ENCODE data around the gene OR52E2.
"Not testable (repeated sequence)": the region's sequence is repeated elsewhere in the genome, so short reads cannot be mapped to it uniquely, and the experiment has no call there.

The OR52E2 gene

GRCh38 chr11:5059391-5059790 lies at the start of gene OR52E2:
OR52E2 (minus strand) TSS chr11:5059627; CDS start chr11:5059627, 0 bp downstream.
- no peak for DNase-seq (ENCODE audit: low spot score)

- no peak for DNase-seq (ENCODE audit: low spot score)
Measured at GRCh38 chr11:5107285-5107684, 47.9 kb upstream of the OR52E2 start.

- no peak for DNase-seq (ENCODE audit: low spot score)
Measured at GRCh38 chr11:5103066-5103465, 43.6 kb upstream of the OR52E2 start.

GRCh38 chr11:5102246-5102645 lies 42.8 kb upstream of the OR52E2 start:
- no peak for DNase-seq (ENCODE audit: low spot score)

- no peak for DNase-seq (ENCODE audit: low spot score)
Measured at GRCh38 chr11:5096011-5096410, 36.6 kb upstream of the OR52E2 start.

GRCh38 chr11:5092821-5093585 lies 33.6 kb upstream of the OR52E2 start:
- no peak for DNase-seq (ENCODE audit: low spot score)

GRCh38 chr11:5090668-5091067 lies 31.2 kb upstream of the OR52E2 start:
- DNase-seq (ENCODE audit: low spot score) = no peak

GRCh38 chr11:5088556-5088955 lies 29.1 kb upstream of the OR52E2 start:
- no peak for DNase-seq (ENCODE audit: low spot score)

- no peak for DNase-seq (ENCODE audit: low spot score)
Measured at GRCh38 chr11:5083602-5084001, 24.2 kb upstream of the OR52E2 start.

GRCh38 chr11:5081405-5081804 lies 22.0 kb upstream of the OR52E2 start:
- DNase-seq (ENCODE audit: low spot score) = no peak

GRCh38 chr11:5071799-5072198 lies 12.4 kb upstream of the OR52E2 start:
- DNase-seq (ENCODE audit: low spot score) = no peak

GRCh38 chr11:5069272-5069671 lies 9.8 kb upstream of the OR52E2 start, which contains the start of gene OR52E1:
OR52E1 (plus strand) TSS chr11:5069572.
- no peak for DNase-seq (ENCODE audit: low spot score)

- no peak for DNase-seq (ENCODE audit: low spot score)
Measured at GRCh38 chr11:5065027-5065426, 5.6 kb upstream of the OR52E2 start.

GRCh38 chr11:5058679-5059078 lies 748 bp downstream of the OR52E2 start:
- not testable (repeated sequence) for DNase-seq (ENCODE audit: low spot score)

GRCh38 chr11:5046754-5047330 lies 12.6 kb downstream of the OR52E2 start:
- DNase-seq (ENCODE audit: low spot score) = no peak

- DNase-seq (ENCODE audit: low spot score) = no peak
Measured at GRCh38 chr11:5046226-5046625, 13.2 kb downstream of the OR52E2 start, which contains the start of gene OR52J3. OR52J3 (plus strand) TSS chr11:5046526; CDS start chr11:5046526, 0 bp downstream.

GRCh38 chr11:5043380-5043779 lies 16.0 kb downstream of the OR52E2 start:
- no peak for DNase-seq (ENCODE audit: low spot score)

GRCh38 chr11:5042091-5042490 lies 17.3 kb downstream of the OR52E2 start:
- DNase-seq (ENCODE audit: low spot score) = no peak

- DNase-seq (ENCODE audit: low spot score) = no peak
Measured at GRCh38 chr11:5040876-5041275, 18.6 kb downstream of the OR52E2 start.

- DNase-seq (ENCODE audit: low spot score) = no peak
Measured at GRCh38 chr11:5038341-5038740, 21.1 kb downstream of the OR52E2 start.

- no peak for DNase-seq (ENCODE audit: low spot score)
Measured at GRCh38 chr11:5037926-5038325, 21.5 kb downstream of the OR52E2 start.

GRCh38 chr11:5036669-5037068 lies 22.8 kb downstream of the OR52E2 start:
- DNase-seq (ENCODE audit: low spot score) = no peak

GRCh38 chr11:5021996-5022395 lies 37.4 kb downstream of the OR52E2 start:
- no peak for DNase-seq (ENCODE audit: low spot score)

- DNase-seq (ENCODE audit: low spot score) = no peak
Measured at GRCh38 chr11:5013012-5013411, 46.4 kb downstream of the OR52E2 start.
